T47D (cell line): ENCODE measurements around the gene EFCAB14.

Experiments used
- DNase-seq, 2 experiments: peaks; one replicate each; pipeline versions ENCODE4 v3.0.0 to v3.0.0-alpha.2; 2011 to 2012; ENCODE audit warnings: low read depth in 1 of 2, low spot score in 1 of 2
- JUND ChIP-seq: IDR thresholded peaks from 2 replicates; pipeline ENCODE4 v1.6.1; 2012; ENCODE audit warnings: low read depth
- in situ Hi-C: cut with HindIII; loops from 2 replicates; pipeline ENCODE4 v1.10.0; 2016; ENCODE audit warnings: low sequenced_read_pairs, low pct_unique_long_range_greater_than_20kb

EFCAB14 gene

GRCh38 chr1:46687093-46687659 lies 31.7 kb downstream of the EFCAB14 start:
- DNase-seq, result peak in 1 of 2 experiments; percentile 53
- no peak for TF ChIP-seq JUND
- in situ Hi-C loops, result no loop called here

- no peak for TF ChIP-seq JUND
- in situ Hi-C loops, result no loop called here
- no peak for DNase-seq
Observed at GRCh38 chr1:46686255-46686654, 32.7 kb downstream of the EFCAB14 start.

GRCh38 chr1:46684670-46685069 lies 34.2 kb downstream of the EFCAB14 start:
- no peak for DNase-seq
- no peak for TF ChIP-seq JUND
- in situ Hi-C loops, result no loop called here

- no peak for DNase-seq
- TF ChIP-seq JUND, result no peak
- in situ Hi-C loops, result no loop called here
Observed at GRCh38 chr1:46682064-46682463, 36.9 kb downstream of the EFCAB14 start.

GRCh38 chr1:46681333-46682034 lies 37.4 kb downstream of the EFCAB14 start:
- no peak for TF ChIP-seq JUND
- DNase-seq, result no peak
- in situ Hi-C loops, result no loop called here

GRCh38 chr1:46679789-46680573 lies 38.9 kb downstream of the EFCAB14 start:
- in situ Hi-C loops, result no loop called here
- no peak for DNase-seq
- no peak for TF ChIP-seq JUND

- no peak for DNase-seq
- no peak for TF ChIP-seq JUND
- in situ Hi-C loops, result no loop called here
Observed at GRCh38 chr1:46677339-46677738, 41.6 kb downstream of the EFCAB14 start.

- DNase-seq, result no peak
- in situ Hi-C loops, result no loop called here
- no peak for TF ChIP-seq JUND
Observed at GRCh38 chr1:46676531-46676930, 42.4 kb downstream of the EFCAB14 start.

- no peak for TF ChIP-seq JUND
- in situ Hi-C loops, result no loop called here
- no peak for DNase-seq
Observed at GRCh38 chr1:46675549-46676314, 43.2 kb downstream of the EFCAB14 start.

- in situ Hi-C loops, result no loop called here
- no peak for DNase-seq
- TF ChIP-seq JUND, result no peak
Observed at GRCh38 chr1:46673749-46674182, 45.1 kb downstream of the EFCAB14 start.

- TF ChIP-seq JUND, result no peak
- in situ Hi-C loops, result no loop called here
- DNase-seq, result no peak
Observed at GRCh38 chr1:46672696-46673095, 46.2 kb downstream of the EFCAB14 start.

GRCh38 chr1:46671554-46671953 lies 47.4 kb downstream of the EFCAB14 start, which contains the start of gene TEX38:
TEX38 (plus strand) TSS chr1:46671854; CDS start chr1:46671935, 81 bp downstream.
- DNase-seq, result no peak
- in situ Hi-C loops, result no loop called here
- no peak for TF ChIP-seq JUND

GRCh38 chr1:46670134-46670533 lies 48.8 kb downstream of the EFCAB14 start:
- no peak for DNase-seq
- TF ChIP-seq JUND, result no peak
- in situ Hi-C loops, result no loop called here
